ENCODE data around the gene ARID5B.

Gene ARID5B

DNA sequence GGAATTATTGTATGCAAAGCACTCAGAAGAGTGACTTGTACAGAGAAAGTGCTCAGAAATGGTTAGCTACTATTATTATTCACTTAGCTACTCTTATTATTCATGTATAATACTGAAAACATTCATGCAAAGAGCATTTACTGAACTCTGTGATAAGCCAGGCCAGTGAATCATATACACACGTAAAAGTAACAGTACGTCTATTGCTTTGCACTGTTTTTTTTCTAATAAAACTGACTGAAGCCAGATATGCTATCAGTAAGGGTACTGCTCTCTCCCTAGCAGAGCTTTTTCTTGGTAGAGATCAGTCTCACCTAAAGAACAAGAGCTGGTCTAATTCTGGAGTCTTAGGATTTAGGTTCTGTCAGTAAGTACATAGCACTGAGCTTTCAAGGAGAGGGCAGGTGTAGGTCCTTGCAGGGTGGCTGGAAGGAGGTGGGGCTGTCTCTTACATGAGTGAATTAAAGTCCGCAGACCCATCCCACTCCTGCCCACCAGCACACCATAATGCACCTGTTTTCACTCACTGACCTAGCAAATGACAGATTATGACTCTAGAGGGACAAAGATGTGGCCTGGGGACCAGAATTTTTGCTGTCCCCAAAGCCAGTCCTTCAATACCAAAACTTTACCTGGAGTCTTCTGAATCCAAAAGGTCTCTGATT is 145.9 kb downstream of the ARID5B start:
- no peak overlapping the region for H3K4me3 ChIP-seq
- no peak for DNase-seq
- intact Hi-C loops (cut with DNase I; ENCODE audit: low total_unique reads) = loop anchor here (5.0 kb wide), 1 partner anchor 145 kb away; the partner anchor contains the start of gene ARID5B
- peaks cover 6 to 12% (median 9%) of the 10 kb centered on the region in 3 donors for H3K36me3 ChIP-seq
- H3K27me3 ChIP-seq = no peaks in the 10 kb centered on the region
- no peaks in the 10 kb centered on the region for H3K9me3 ChIP-seq
- H3K27ac ChIP-seq = peak overlapping the region; percentile 88 to 96
- peaks cover 0 to 73% (median 53%) of the 10 kb centered on the region in 4 donors for H3K4me1 ChIP-seq
- TF ChIP-seq, protein P1, sequence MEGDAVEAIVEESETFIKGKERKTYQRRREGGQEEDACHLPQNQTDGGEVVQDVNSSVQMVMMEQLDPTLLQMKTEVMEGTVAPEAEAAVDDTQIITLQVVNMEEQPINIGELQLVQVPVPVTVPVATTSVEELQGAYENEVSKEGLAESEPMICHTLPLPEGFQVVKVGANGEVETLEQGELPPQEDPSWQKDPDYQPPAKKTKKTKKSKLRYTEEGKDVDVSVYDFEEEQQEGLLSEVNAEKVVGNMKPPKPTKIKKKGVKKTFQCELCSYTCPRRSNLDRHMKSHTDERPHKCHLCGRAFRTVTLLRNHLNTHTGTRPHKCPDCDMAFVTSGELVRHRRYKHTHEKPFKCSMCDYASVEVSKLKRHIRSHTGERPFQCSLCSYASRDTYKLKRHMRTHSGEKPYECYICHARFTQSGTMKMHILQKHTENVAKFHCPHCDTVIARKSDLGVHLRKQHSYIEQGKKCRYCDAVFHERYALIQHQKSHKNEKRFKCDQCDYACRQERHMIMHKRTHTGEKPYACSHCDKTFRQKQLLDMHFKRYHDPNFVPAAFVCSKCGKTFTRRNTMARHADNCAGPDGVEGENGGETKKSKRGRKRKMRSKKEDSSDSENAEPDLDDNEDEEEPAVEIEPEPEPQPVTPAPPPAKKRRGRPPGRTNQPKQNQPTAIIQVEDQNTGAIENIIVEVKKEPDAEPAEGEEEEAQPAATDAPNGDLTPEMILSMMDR (IDR thresholded peaks at IDR 0.05) = no peak

DNA sequence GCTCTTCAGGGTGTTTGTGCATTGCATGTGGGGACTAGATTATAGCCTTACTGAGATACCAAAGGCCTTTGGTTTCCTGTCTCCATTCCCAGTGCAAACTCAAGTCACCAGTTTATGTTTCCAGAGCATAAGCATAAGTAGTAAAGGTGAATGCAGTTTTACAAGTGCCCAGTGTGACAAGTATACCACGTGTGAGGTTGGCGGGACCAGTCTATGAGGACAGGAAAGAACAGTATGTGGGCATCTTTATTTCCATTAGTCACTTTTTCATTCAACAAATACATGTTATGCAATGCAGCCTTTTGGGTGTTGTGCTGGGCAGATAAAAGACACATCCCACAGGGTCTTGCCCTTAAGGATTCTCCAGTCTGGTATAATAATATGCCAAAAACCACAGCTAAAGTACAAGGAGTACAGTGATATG is 146.5 kb downstream of the ARID5B start:
- Histone ChIP-seq H3K36me3 (peaks cover 12 to 18% (median 16%) of the 10 kb centered on the region in 3 donors), H3K4me1 (peaks cover 0 to 77% (median 59%) of the 10 kb centered on the region in 4 donors), H3K27ac (peak overlapping the region; percentile 88 to 96), H3K27me3 (no peaks in the 10 kb centered on the region), H3K4me3 (peak overlapping the region in 1 of 2 donors; percentile 69), H3K9me3 (no peaks in the 10 kb centered on the region)
- DNase-seq = peak in 1 of 2 donors; percentile 48
- TF ChIP-seq, protein P1 (IDR thresholded peaks at IDR 0.05) = no peak
- intact Hi-C loops (cut with DNase I; ENCODE audit: low total_unique reads) = loop anchor here (5.0 kb wide), 1 partner anchor 146 kb away; the partner anchor contains the start of gene ARID5B

DNA sequence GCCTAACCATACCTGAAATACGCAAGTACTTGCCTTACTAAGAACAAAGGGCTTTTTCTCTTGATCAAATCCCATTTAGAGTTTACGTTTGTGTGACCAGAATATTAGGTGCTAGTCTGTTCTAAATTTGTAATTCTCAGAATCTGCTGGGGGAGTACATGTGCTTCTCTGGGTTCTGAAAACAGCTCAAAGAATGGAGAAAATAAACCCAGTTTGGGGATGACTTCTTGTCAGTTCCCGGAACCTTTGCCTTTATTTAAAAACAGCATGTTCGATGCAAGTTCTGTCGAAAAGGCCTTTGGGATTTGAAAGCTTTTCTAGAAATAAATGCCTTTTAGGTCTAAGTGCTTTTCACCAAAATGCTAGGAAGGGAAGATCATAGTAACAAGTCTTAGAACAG is 147.0 kb downstream of the ARID5B start:
- TF ChIP-seq, protein P1 (IDR thresholded peaks at IDR 0.05) = no peak
- peaks cover 17 to 23% (median 21%) of the 10 kb centered on the region in 3 donors for H3K36me3 ChIP-seq
- peak overlapping the region; percentile 62 to 69 for H3K4me3 ChIP-seq
- H3K4me1 ChIP-seq = peaks cover 0 to 77% (median 61%) of the 10 kb centered on the region in 4 donors
- no peaks in the 10 kb centered on the region for H3K9me3 ChIP-seq
- H3K27ac ChIP-seq = peak overlapping the region; percentile 88 to 96
- intact Hi-C loops (cut with DNase I; ENCODE audit: low total_unique reads) = loop anchor here (5.0 kb wide), 1 partner anchor 146 kb away; the partner anchor contains the start of gene ARID5B
- DNase-seq = no peak
- no peaks in the 10 kb centered on the region for H3K27me3 ChIP-seq

GRCh38 chr10:62048919-62049623 is 147.6 kb downstream of the ARID5B start:
- peak overlapping the region; percentile 62 to 69 for H3K4me3 ChIP-seq
- H3K4me1 ChIP-seq = peaks cover 0 to 77% (median 60%) of the 10 kb centered on the region in 4 donors
- TF ChIP-seq, protein P1 (IDR thresholded peaks at IDR 0.05) = no peak
- intact Hi-C loops (cut with DNase I; ENCODE audit: low total_unique reads) = loop anchor here (5.0 kb wide), 1 partner anchor 147 kb away; the partner anchor contains the start of gene ARID5B
- peak; percentile 94 to 95 for DNase-seq
- H3K27me3 ChIP-seq = no peaks in the 10 kb centered on the region
- peak overlapping the region; percentile 88 to 96 for H3K27ac ChIP-seq
- no peaks in the 10 kb centered on the region for H3K9me3 ChIP-seq
- peaks cover 18 to 29% (median 21%) of the 10 kb centered on the region in 3 donors for H3K36me3 ChIP-seq

DNA sequence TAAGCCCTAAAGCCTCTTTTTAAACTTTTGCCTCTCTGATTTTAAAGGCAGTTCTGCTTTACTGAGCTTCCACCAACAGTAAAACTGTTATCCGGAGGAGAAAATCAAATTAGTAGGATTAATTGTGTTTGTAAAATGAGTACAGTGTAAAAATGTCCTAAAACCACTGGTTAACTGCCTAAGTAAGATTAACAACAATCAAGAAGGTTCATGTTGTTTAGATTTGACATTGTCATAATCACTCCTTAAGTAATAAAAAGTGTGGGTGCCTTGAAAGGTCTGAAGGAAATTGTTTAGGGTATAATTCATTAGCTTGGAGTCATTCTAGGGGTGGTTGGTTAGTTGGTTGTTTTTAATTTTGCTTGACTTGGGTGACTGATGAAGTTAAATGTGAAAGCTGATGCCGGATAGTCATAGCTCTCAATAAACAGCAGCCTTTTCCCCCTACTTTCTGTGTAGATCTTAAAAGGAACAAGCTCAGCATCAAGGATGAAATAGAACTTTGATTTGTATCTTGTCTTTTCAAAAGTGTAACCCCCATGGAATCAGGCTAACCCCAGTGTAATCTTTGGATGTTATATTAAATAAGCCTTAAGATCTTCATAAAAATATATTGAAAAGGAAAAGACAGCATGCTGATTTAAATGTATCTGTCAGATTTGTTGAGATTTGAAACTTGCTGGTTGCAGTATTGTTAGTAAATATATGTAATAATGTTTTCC is 148.3 kb downstream of the ARID5B start:
- TF ChIP-seq, protein P1 (IDR thresholded peaks at IDR 0.05) = no peak
- Histone ChIP-seq H3K27ac (peak overlapping the region; percentile 88 to 96), H3K4me1 (peaks cover 0 to 77% (median 65%) of the 10 kb centered on the region in 4 donors), H3K27me3 (no peaks in the 10 kb centered on the region), H3K36me3 (peaks cover 18 to 36% (median 21%) of the 10 kb centered on the region in 3 donors), H3K9me3 (no peaks in the 10 kb centered on the region), H3K4me3 (peak overlapping the region; percentile 62 to 69)
- DNase-seq = no peak
- intact Hi-C loops (cut with DNase I; ENCODE audit: low total_unique reads) = loop anchor here (5.0 kb wide), 1 partner anchor 147 kb away; the partner anchor contains the start of gene ARID5B

Data from tibial artery (tissue), 4 donors.